Measurements from ENCODE around the gene WASF2. TPM values are rescaled to one million over a fixed set of nuclear protein-coding genes. Genes with fewer than 3 reads are reported as not detected.

WASF2 gene
- total RNA-seq, 1 experiment from 2014 or later: 65.9 TPM

DNA sequence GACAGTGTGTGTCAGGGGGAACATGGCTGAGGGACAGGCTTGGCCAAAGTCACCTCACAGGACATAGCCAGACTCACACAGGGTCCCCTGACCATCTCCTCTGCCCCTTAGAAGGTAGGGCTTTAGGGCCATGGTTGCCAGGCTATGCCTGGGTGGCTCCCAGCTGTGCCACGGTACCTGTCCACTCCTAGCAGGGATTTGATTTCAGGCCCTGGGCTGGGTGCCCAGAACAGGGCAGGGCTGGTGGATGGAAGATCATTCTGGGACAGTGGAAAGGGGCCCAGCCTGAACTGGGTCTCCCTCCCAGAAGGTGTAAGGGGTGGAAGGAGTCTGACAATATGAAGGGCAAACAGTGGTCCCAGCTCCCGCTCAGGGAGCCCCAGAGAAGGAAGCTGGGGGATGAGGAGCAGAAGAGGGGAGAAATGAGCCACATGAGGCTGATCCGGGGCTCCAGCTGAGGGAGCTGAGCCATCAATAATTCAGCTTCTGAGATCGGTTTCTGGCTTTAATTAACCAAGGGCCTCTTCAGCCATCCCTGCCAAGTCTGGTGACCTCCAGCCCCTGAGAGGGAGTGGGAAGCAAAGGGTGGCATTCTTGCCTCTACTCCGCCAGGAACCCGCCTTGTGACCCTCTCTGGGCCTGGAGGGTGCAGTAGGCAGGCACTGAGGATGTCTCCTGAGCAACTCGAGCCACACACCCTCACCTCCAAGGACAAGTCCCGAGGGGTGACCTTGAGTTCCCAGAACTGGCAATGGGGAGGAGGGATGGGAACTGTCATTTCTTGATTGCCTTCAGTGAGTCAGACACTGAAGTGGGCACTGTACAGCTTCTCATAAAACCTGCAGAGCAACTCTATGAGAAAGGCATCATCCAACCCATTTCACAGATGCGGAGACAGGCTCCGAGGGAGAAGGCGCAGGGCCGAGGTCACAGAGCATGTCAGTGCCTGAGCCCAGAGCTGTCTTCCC lies 108.9 kb downstream of the WASF2 start:
- Histone ChIP-seq H3K27me3 (ENCODE audit: insufficient read depth, low read length) (no peaks in the 10 kb centered on the region), H3T11ph (ENCODE audit: low read length) (no peak overlapping the region), H4K8ac (replicated peaks; ENCODE audit: insufficient read length, low read depth, low read length) (no peak overlapping the region), H3K4me1 (ENCODE audit: insufficient read depth, low read length) (no peaks in the 10 kb centered on the region; the same call in 1 of the 2 replicates), H3K79me1 (ENCODE audit: insufficient read depth, low read depth, low read length, poor library complexity, severe bottlenecking) (no peaks in the 10 kb centered on the region), H3K14ac (ENCODE audit: insufficient read depth, low read length) (no peak overlapping the region), H2BK120ac (ENCODE audit: low read depth, low read length, poor library complexity, severe bottlenecking) (no peak overlapping the region), H3K4ac (ENCODE audit: low read depth, low read length) (no peak overlapping the region), H2BK5ac (ENCODE audit: insufficient read length, low read length) (no peak overlapping the region), H3K23ac (ENCODE audit: insufficient read length, low read depth, low read length) (no peak overlapping the region), H2BK15ac (ENCODE audit: low read depth, low read length) (no peak overlapping the region), H2AFZ (ENCODE audit: low read length) (no peak overlapping the region), H4K5ac (ENCODE audit: insufficient read length, low read depth, low read length) (no peak overlapping the region), H3K79me2 (ENCODE audit: insufficient read depth, low read length) (no peaks in the 10 kb centered on the region), H3K9ac (ENCODE audit: extremely low read depth, insufficient read length, low read length) (no peak overlapping the region), H3K23me2 (ENCODE audit: insufficient read length, low read depth, low read length, poor library complexity, severe bottlenecking) (peaks cover 6% of the 10 kb centered on the region), H3K27ac (ENCODE audit: insufficient read length, low read depth, low read length) (no peak overlapping the region), H2BK20ac (ENCODE audit: low read depth, low read length, poor library complexity, severe bottlenecking) (no peak overlapping the region), H3K56ac (ENCODE audit: insufficient read length, low read depth, low read length) (no peak overlapping the region), H3K4me2 (ENCODE audit: insufficient read depth, insufficient read length, low read length) (no peak overlapping the region), H2AK5ac (ENCODE audit: insufficient read length, low read length) (no peak overlapping the region), H4K91ac (ENCODE audit: insufficient read length, low read depth, low read length) (no peak overlapping the region), H4K20me1 (ENCODE audit: control insufficient read depth, insufficient read depth, insufficient read length) (no peaks in the 10 kb centered on the region), H3K9me3 (ENCODE audit: control insufficient read depth, low read depth, low read length) (no peaks in the 10 kb centered on the region), H3K18ac (ENCODE audit: insufficient read length, low read depth, low read length) (no peak overlapping the region), H2BK12ac (ENCODE audit: insufficient read length, low read depth, low read length) (no peak overlapping the region)
- no peak for DNase-seq
- no peaks in the 10 kb centered on the region for H3K9me3 Mint-ChIP-seq
- no peak overlapping the region for H3K27ac Mint-ChIP-seq
- peak overlapping the region in 1 of 2 experiments; percentile 18; a peak in 2 of 5 replicates for H3K4me3 Mint-ChIP-seq
- H3K27me3 Mint-ChIP-seq (ENCODE audit: low read depth): peaks cover 25% of the 10 kb centered on the region
- no peaks in the 10 kb centered on the region; a peak in 1 of 7 replicates for H3K36me3 Mint-ChIP-seq (ENCODE audit: insufficient read depth in 1 of 3, low read depth in 3 of 3)
- no CpG with 5 or more reads among the region's 12 CpGs for WGBS (ENCODE audit: extremely low coverage, insufficient read length, low lambda C conversion rate)
- TF ChIP-seq, protein P1, sequence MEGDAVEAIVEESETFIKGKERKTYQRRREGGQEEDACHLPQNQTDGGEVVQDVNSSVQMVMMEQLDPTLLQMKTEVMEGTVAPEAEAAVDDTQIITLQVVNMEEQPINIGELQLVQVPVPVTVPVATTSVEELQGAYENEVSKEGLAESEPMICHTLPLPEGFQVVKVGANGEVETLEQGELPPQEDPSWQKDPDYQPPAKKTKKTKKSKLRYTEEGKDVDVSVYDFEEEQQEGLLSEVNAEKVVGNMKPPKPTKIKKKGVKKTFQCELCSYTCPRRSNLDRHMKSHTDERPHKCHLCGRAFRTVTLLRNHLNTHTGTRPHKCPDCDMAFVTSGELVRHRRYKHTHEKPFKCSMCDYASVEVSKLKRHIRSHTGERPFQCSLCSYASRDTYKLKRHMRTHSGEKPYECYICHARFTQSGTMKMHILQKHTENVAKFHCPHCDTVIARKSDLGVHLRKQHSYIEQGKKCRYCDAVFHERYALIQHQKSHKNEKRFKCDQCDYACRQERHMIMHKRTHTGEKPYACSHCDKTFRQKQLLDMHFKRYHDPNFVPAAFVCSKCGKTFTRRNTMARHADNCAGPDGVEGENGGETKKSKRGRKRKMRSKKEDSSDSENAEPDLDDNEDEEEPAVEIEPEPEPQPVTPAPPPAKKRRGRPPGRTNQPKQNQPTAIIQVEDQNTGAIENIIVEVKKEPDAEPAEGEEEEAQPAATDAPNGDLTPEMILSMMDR (conservative IDR thresholded peaks at IDR 0.05): no peak
- peaks cover 8 to 17% of the 10 kb centered on the region in 2 experiments for H3K4me1 Mint-ChIP-seq
